WERI-Rb-1 (cell line): ENCODE data around the gene RNF182.

Source experiments
- DNase-seq: peaks from one replicate; pipeline ENCODE4 v3.0.0-alpha.2; 2020
- H3K27ac ChIP-seq: fragments of 250-450 bp; sonication (Bioruptor Pico); 2 replicates; pipeline ENCODE4 v1.5.1; 2020; ENCODE audit warnings: mild to moderate bottlenecking, moderate library complexity
- H3K27me3 ChIP-seq: fragments of 250-450 bp; sonication (Bioruptor Pico); 2 replicates; pipeline ENCODE4 v1.5.1; 2021; ENCODE audit warnings: mild to moderate bottlenecking, low read depth, moderate library complexity; ENCODE audit not compliant: insufficient read depth, severe bottlenecking
- H3K36me3 ChIP-seq: fragments of 250-450 bp; sonication (Bioruptor Pico); 2 replicates; pipeline ENCODE4 v1.5.1; 2020; ENCODE audit warnings: mild to moderate bottlenecking, moderate library complexity
- H3K4me3 ChIP-seq: 2 replicates; pipeline ENCODE4 v1.5.1; 2011; ENCODE audit warnings: low read depth, mild to moderate bottlenecking, control low read depth, low read length
- H3K9me3 ChIP-seq: fragments of 250-450 bp; sonication (Bioruptor Pico); 2 replicates; pipeline ENCODE4 v1.5.1; 2021; ENCODE audit warnings: mild to moderate bottlenecking, moderate library complexity; ENCODE audit not compliant: severe bottlenecking
- TF ChIP-seq, protein P1 (sequence below): IDR thresholded peaks from 2 replicates; pipeline ENCODE4 v1.5.1; 2011; ENCODE audit warnings: low read depth, mild to moderate bottlenecking, control low read depth, inconsistent platforms, low read length

RNF182 gene

DNA sequence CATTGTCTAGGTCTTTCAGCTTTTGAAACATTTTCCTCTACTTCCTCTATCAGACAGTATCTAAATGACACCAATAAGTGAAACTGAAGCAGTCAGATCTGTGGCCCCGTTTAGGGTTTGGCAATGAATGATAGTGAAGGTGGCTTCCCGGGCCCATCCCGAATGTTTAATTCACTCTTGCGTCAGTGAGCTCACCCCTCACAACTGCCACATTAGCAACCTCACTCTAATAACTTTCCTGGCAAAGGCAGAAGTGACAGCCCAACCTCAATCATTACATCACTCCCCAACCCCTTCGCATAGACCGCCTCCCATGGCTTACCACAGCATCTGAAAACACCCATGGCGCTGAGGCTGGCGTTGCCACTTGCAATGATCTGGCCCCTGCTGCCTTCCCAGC lies 100.4 kb downstream of the RNF182 start:
- Histone ChIP-seq H3K4me3 (no peak overlapping the region), H3K9me3 (no peaks in the 10 kb centered on the region), H3K36me3 (no peaks in the 10 kb centered on the region), H3K27me3 (no peaks in the 10 kb centered on the region), H3K27ac (no peak overlapping the region)
- DNase-seq: no peak
- TF ChIP-seq, protein P1, sequence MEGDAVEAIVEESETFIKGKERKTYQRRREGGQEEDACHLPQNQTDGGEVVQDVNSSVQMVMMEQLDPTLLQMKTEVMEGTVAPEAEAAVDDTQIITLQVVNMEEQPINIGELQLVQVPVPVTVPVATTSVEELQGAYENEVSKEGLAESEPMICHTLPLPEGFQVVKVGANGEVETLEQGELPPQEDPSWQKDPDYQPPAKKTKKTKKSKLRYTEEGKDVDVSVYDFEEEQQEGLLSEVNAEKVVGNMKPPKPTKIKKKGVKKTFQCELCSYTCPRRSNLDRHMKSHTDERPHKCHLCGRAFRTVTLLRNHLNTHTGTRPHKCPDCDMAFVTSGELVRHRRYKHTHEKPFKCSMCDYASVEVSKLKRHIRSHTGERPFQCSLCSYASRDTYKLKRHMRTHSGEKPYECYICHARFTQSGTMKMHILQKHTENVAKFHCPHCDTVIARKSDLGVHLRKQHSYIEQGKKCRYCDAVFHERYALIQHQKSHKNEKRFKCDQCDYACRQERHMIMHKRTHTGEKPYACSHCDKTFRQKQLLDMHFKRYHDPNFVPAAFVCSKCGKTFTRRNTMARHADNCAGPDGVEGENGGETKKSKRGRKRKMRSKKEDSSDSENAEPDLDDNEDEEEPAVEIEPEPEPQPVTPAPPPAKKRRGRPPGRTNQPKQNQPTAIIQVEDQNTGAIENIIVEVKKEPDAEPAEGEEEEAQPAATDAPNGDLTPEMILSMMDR: no peak

DNA sequence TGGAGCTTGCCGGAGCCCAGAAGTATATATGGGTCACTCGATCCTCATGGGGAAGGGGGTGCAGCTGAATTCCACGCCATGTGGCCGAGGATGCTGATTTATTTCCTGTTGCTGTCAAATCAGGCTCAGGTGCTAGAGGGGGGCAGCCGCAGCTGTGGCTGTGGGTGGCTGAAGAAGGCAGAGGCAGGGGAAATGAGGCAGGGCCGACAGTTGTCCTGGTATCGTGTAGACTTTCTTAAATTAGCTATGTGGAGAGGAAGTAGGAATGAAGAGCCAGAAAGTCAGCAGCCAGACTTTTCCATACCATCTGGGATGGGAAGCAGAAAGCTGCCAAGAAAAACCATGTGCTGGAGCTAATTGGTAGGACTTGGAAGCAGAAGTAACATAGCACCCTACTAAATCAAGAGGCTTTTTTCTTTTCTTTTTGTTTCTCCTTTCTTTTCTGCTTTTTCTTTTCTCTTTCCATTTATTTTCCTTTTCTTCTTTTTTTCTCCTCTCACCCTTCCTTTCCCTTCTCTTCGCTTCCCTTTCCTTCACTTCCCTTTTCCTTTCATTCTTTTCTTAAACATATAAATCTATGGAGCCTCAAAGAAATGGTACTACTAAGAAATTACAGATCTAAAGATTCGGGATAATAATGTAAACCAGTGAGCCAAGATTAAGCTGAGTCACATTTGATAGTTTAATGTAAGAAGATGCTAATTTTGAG lies 102.2 kb downstream of the RNF182 start:
- H3K27me3 ChIP-seq: no peaks in the 10 kb centered on the region
- peaks cover 4% of the 10 kb centered on the region for H3K9me3 ChIP-seq
- no peak for DNase-seq
- no peak overlapping the region for H3K27ac ChIP-seq
- no peak overlapping the region for H3K4me3 ChIP-seq
- H3K36me3 ChIP-seq: no peaks in the 10 kb centered on the region
- TF ChIP-seq, protein P1: no peak

DNA sequence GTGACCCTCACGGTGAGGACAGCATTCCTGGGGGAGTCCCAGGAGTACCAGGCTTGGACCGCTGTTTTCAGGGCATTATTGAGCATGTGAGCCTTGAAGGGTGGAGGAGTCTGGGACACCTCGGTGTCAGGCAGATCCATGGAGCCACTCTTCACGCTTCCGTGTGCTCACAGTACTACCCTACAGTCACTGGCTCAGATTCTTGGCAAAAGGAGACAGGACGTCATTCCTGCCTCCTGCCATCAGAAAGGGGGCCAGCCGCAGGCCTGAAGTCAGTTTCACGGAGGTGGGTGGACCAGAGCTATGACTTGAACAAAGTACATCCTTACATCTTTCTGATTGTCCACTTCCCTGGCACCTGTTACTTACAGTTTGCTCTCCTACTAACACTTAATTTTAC lies 103.9 kb downstream of the RNF182 start:
- no peak overlapping the region for H3K27ac ChIP-seq

DNA sequence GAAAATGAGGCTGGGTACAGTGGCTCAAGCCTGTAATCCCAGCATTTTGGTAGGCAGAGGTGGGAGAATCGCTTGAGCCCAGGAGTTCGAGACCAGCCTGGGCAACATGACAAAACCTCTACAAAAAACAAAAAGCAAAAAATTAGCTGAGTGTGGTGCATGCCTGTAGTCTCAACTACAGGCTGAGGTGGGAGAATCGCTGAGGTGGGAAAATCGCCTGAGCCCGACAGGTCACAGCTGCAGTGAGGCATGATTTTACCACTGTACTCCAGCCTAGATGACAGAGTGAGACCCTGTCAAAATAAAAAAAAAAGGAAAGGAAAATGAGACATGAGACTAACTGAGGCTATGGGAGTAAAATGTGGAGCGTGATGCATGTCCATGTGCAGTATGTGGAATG lies 104.9 kb downstream of the RNF182 start:
- Histone ChIP-seq H3K27me3 (no peaks in the 10 kb centered on the region), H3K4me3 (no peak overlapping the region), H3K36me3 (no peaks in the 10 kb centered on the region), H3K9me3 (peaks cover 4% of the 10 kb centered on the region), H3K27ac (no peak overlapping the region)
- DNase-seq: no peak
- TF ChIP-seq, protein P1: no peak

More for the DNA sequence above, 103.9 kb downstream of the RNF182 start:
- Histone ChIP-seq H3K9me3 (peaks cover 4% of the 10 kb centered on the region), H3K4me3 (no peak overlapping the region), H3K36me3 (no peaks in the 10 kb centered on the region), H3K27me3 (no peaks in the 10 kb centered on the region)
- DNase-seq: no peak
- TF ChIP-seq, protein P1: no peak
